ENCODE measurements around the gene LSM14B. TPM values are rescaled to one million over a fixed set of nuclear protein-coding genes. Genes with fewer than 3 reads are reported as not detected.
A peak's percentile ranks its signal among the peaks of the same experiment; 100 is the strongest.

The LSM14B gene
- total RNA-seq, 1 experiment from 2014 or later = 51.3 TPM

DNA sequence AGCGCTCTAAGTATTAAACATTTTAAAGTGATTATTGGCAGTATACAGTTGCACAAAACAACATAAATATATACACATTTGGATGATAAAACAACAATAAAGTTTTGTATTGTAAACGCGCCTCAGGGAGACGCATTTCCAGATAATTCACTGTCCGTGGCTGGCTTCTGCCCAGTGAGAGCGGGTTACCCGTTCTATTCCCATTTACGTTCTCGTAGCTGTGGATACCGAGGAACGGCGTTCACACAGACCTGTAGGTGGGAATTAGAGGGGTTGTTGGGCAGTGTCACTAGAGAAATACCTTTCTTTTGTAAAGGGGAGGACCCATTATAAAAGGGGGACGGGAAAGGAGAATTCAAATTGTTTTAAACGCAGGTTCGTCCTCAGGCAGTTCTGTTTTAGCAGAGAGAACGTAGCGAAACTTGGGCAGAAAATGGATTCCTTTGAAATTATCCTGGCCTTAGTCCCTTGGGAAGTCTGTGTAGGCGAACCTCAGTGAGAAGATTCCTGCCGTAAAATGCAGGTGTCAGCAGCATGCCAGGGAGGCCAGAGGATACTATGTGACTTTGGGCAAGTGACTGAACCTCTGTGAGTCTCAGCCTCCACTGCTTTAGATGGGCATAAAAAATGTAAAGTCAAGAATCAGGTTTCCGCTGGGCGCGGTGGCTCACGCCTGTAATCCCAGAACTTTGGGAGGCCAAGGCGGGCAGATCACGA is 61.3 kb downstream of the LSM14B start:
- no peaks in the 10 kb centered on the region for H3K9me3 ChIP-seq (ENCODE audit: control insufficient read depth in 1 of 2, insufficient read depth in 1 of 2, low read depth in 1 of 2, low read length in 2 of 2)
- peaks cover 0 to 2% of the 10 kb centered on the region in 2 experiments; a peak in 2 of 4 replicates for H3K36me3 ChIP-seq (ENCODE audit: control insufficient read depth in 1 of 2, insufficient read depth in 2 of 2, low read length in 2 of 2)
- ChIA-PET RAD21 (ENCODE audit: low non-redundant PET in 1 of 2, low total read pairs in 2 of 2, uncharacterized antibody in 2 of 2, unreplicated experiment in 2 of 2) (no interaction called here), POLR2A (no interaction called here), CTCF (no interaction called here)
- DNase-seq (ENCODE audit: low read depth, low spot score) (no peak), ATAC-seq (no peak)
- H3K9me2 ChIP-seq (ENCODE audit: insufficient read depth) = no peaks in the 10 kb centered on the region
- H3K27ac ChIP-seq (ENCODE audit: low read depth, low read length) = peak overlapping the region; percentile 92
- peak overlapping the region; percentile 78 for H3K4me2 ChIP-seq (ENCODE audit: low read length)
- intact Hi-C loops (cut with micrococcal nuclease) = loop anchor here (2.0 kb wide), 1 partner anchor 23 kb away; no protein-coding TSS in a partner anchor
- H3K4me1 ChIP-seq (ENCODE audit: control insufficient read depth in 1 of 2, insufficient read depth in 2 of 2, low read length in 2 of 2) = peaks cover 6 to 17% of the 10 kb centered on the region in 2 experiments; a peak in 3 of 4 replicates
- H3K9ac ChIP-seq (ENCODE audit: low read length) = peak overlapping the region; percentile 99
- H4K20me1 ChIP-seq (ENCODE audit: insufficient read depth) = no peaks in the 10 kb centered on the region
- peak overlapping the region; percentile 68 to 84 for H3K4me3 ChIP-seq (replicated peaks in 1 of 2; ENCODE audit: low read depth in 1 of 2, low read length in 2 of 2)
- H3K79me2 ChIP-seq (ENCODE audit: insufficient read depth, low read length) = peaks cover 67% of the 10 kb centered on the region
- H3K27me3 ChIP-seq (ENCODE audit: insufficient read depth, low read length) = no peaks in the 10 kb centered on the region
- no peak overlapping the region for H2AFZ ChIP-seq (ENCODE audit: low read depth, low read length, poor library complexity, severe bottlenecking)
- TSS peak; percentile 62 for BruUV-seq (replicated peaks)
- TF ChIP-seq, protein P1, sequence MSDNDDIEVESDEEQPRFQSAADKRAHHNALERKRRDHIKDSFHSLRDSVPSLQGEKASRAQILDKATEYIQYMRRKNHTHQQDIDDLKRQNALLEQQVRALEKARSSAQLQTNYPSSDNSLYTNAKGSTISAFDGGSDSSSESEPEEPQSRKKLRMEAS (IDR thresholded peaks at IDR 0.05) = no peak
- TF ChIP-seq FOSL1 (IDR thresholded peaks at IDR 0.05; ENCODE audit: low read depth) (no peak), EZH2 (IDR thresholded peaks at IDR 0.05) (no peak), POLR2A (IDR thresholded peaks at IDR 0.05; ENCODE audit: borderline replicate concordance, extremely low read depth, insufficient read depth, insufficient read length) (no peak), CEBPB (IDR thresholded peaks at IDR 0.05; ENCODE audit: low read depth) (no peak), TCF7L2 (IDR thresholded peaks at IDR 0.05; ENCODE audit: borderline replicate concordance, extremely low read depth, insufficient read depth, insufficient read length) (no peak), SIN3A (IDR thresholded peaks at IDR 0.05; ENCODE audit: low read depth) (no peak)
- TF ChIP-seq, protein P2, sequence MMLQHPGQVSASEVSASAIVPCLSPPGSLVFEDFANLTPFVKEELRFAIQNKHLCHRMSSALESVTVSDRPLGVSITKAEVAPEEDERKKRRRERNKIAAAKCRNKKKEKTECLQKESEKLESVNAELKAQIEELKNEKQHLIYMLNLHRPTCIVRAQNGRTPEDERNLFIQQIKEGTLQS (IDR thresholded peaks at IDR 0.05) = no peak

Other genes starting within 250 kb of the LSM14B start
- 26.8 TPM for gene TAF4, start 56.6 kb upstream of the LSM14B start, total RNA-seq (2021; ENCODE audit: unreplicated experiment)
- 364 TPM for gene PSMA7, start 20.9 kb downstream of the LSM14B start, total RNA-seq (2021; ENCODE audit: unreplicated experiment)
- 28.1 TPM for gene SS18L1, start 21.3 kb downstream of the LSM14B start, total RNA-seq (2021; ENCODE audit: unreplicated experiment)
- 43.3 TPM for gene MTG2, start 60.6 kb downstream of the LSM14B start, total RNA-seq (2021; ENCODE audit: unreplicated experiment)
- gene HRH3, start 97.8 kb downstream of the LSM14B start, total RNA-seq (2021; ENCODE audit: unreplicated experiment) = not detected
- 36.9 TPM for gene OSBPL2, start 116.0 kb downstream of the LSM14B start, total RNA-seq (2021; ENCODE audit: unreplicated experiment)
- 158 TPM for gene ADRM1, start 180.5 kb downstream of the LSM14B start, total RNA-seq (2021; ENCODE audit: unreplicated experiment)
- gene LAMA5, start 244.8 kb downstream of the LSM14B start, total RNA-seq (2021; ENCODE audit: unreplicated experiment) = 321 TPM